Activated CD4-positive, alpha-beta memory T cell treated with anti-CD3 and anti-CD28 coated beads, Interleukin-2, amount 10 ng/mL, durations not matched to agents 7 days and 5 days (primary cell): ENCODE results near the gene TAP1. TPM values are rescaled to one million over a fixed set of nuclear protein-coding genes. Genes with fewer than 3 reads are reported as not detected.

Source experiments
- CTCF ChIA-PET: fragments of 350-600 bp; sonication (Branson Sonifier 250); formaldehyde crosslinking; loops from one replicate; lab custom pipeline; 2021; ENCODE audit warnings: antibody characterized with exemption, inconsistent platforms; lab: Charles Lee
- POLR2A ChIA-PET: fragments of 350-600 bp; sonication (Branson Sonifier 250); formaldehyde crosslinking; loops from one replicate; lab custom pipeline; 2021; ENCODE audit warnings: antibody characterized with exemption; lab: Charles Lee
- DNase-seq: peaks from one replicate; pipeline ENCODE4 v3.0.0-alpha.2; 2020
- H3K27ac Mint-ChIP-seq: one replicate; pipeline ENCODE4 v1.8.0; 2021; ENCODE audit warnings: mild to moderate bottlenecking, mixed read lengths
- H3K27me3 Mint-ChIP-seq: one replicate; pipeline ENCODE4 v1.8.0; 2021; ENCODE audit warnings: mixed read lengths
- H3K36me3 Mint-ChIP-seq: one replicate; pipeline ENCODE4 v1.8.0; 2021; ENCODE audit warnings: low read depth, mixed read lengths
- H3K4me1 Mint-ChIP-seq: one replicate; pipeline ENCODE4 v1.8.0; 2021; ENCODE audit warnings: mixed read lengths
- H3K4me3 Mint-ChIP-seq: one replicate; pipeline ENCODE4 v1.8.0; 2021; ENCODE audit warnings: mild to moderate bottlenecking, mixed read lengths
- H3K9me3 Mint-ChIP-seq: one replicate; pipeline ENCODE4 v1.8.0; 2021; ENCODE audit warnings: mixed read lengths
- total RNA-seq, 2 experiments: library from RNA; stranded (reverse); gene quantifications; one replicate each; pipeline ENCODE4 v1.2.3, GENCODE V29; 2021

TAP1 gene
- total RNA-seq, 2 experiments from 2014 or later, result 410 to 412 TPM

DNA sequence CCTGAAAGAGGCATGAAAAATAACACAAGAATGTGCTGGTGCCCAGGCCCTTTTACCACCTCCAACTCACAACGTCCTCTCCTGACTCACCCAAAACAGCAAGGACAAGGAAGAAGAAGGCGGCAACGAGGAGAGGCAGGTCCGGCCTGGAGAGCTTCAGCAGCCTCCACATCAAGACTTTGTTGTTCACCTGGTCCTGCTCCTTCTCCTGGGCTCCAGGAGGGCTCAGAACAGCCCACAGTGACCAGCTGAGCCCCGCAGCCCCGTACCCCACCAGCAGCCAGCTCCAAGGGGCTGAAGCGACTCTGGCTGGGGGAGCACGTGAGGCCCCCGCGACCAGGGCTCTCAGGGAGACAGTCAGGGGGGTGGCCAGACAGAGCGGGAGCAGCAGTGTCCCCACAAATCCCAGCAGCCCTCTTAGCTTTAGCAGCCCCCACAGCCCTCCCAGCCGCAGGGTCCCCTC is 15.8 kb downstream of the TAP1 start:
- CTCF ChIA-PET, result interaction anchor here (0.9 to 6.3 kb wide), 20 partner anchors 9 to 238 kb away, joined by 3 to 337 read pairs (median 8); partner anchors contain the start of genes HLA-DMA, HLA-DMB, HLA-DPB1 and PSMB9
- Mint-ChIP-seq H3K4me1 (peaks cover 86% of the 10 kb centered on the region), H3K27me3 (no peaks in the 10 kb centered on the region)

DNA sequence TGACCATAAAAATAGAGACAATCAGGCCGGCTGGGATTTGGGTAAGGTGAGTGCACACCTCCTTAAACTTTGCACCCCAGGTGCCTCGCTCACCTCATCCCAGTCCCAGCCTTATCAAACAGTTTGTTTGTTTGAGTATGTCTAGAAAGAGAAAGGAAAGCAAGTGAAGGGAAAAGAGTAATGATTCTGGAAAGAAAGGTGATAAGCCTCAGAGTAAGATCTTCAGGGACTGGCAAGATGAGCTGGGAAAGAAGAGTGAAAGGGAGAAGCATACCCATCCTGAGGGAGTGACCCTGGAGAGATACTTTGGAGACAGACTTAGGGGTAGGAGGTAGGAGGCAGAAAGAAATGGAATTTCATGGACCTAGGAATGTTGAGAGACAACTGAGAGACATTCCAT is 16.6 kb downstream of the TAP1 start:
- DNase-seq, result no peak
- Mint-ChIP-seq H3K4me3 (peak overlapping the region; percentile 77), H3K36me3 (peaks cover 83% of the 10 kb centered on the region), H3K4me1 (peaks cover 88% of the 10 kb centered on the region), H3K27me3 (no peaks in the 10 kb centered on the region), H3K27ac (peak overlapping the region; percentile 99), H3K9me3 (no peaks in the 10 kb centered on the region)
- ChIA-PET POLR2A (interaction anchor here (2.3 to 16.8 kb wide), 5 partner anchors 9 to 134 kb away, joined by 11 to 1055 read pairs (median 125); partner anchors contain the start of genes BRD2, PSMB9 and TAP1), CTCF (interaction anchor here (3.2 to 6.3 kb wide), 4 partner anchors 21 to 148 kb away, joined by 27 to 337 read pairs (median 136); partner anchors contain the start of genes HLA-DMA, PSMB9 and TAP1)

More for the DNA sequence above, 15.8 kb downstream of the TAP1 start:
- POLR2A ChIA-PET, result interaction anchor here (0.7 to 16.8 kb wide), 20 partner anchors 9 to 1256 kb away, joined by 3 to 1055 read pairs (median 8); partner anchors contain the start of genes BRD2, HLA-DMA, HLA-DMB and HLA-DOB
- no peak for DNase-seq
- H3K9me3 Mint-ChIP-seq, result no peaks in the 10 kb centered on the region
- H3K4me3 Mint-ChIP-seq, result peak overlapping the region; percentile 77
- peak overlapping the region; percentile 99 for H3K27ac Mint-ChIP-seq
- peaks cover 84% of the 10 kb centered on the region for H3K36me3 Mint-ChIP-seq

DNA sequence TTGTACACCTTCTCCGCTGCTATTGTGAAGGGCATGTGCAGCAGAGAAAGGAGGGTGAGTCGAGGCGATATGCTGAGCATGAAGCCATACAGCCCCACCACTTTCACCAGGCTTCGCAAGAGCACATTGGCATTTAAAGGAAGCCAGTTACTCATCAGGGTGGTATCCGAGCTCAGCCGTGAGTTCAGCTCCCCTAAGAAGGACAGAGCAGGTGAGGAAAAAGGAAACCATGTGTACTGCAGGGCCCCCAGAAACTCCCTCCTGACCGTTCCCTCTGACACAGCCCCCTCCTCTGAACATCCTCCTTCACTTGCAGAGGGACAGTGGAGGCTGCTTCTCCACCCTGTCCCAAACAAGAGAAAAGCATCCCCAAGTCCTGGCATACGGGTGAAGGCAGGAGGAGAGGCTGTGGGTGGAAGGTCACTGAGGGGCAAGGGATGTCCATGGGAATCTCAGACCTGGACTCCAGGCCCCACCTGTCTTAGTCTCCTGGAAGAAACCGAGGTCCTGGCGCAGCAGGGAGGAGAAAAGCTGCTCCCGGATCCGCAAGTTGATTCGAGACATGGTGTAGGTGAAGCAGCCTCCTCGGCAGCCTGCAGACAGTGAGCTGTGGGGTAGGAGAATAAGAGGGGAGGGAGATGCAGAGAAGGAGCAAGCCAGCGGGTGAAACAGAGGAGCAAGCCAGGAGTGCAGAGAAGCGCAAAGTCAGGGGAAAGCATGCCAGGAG is 18.2 kb downstream of the TAP1 start:
- H3K4me3 Mint-ChIP-seq, result peak overlapping the region; percentile 24
- H3K4me1 Mint-ChIP-seq, result peaks cover 82% of the 10 kb centered on the region
- DNase-seq, result no peak
- ChIA-PET CTCF (interaction anchor here (0.6 kb wide), 1 partner anchor 19 kb away, joined by 3 read pairs; the partner anchor contains the start of gene PSMB9), POLR2A (interaction anchor here (0.7 to 16.8 kb wide), 4 partner anchors 8 to 137 kb away, joined by 3 to 1055 read pairs (median 12); partner anchors contain the start of genes PSMB8, PSMB9 and TAP1)
- H3K27ac Mint-ChIP-seq, result peak overlapping the region; percentile 40
- H3K36me3 Mint-ChIP-seq, result peaks cover 84% of the 10 kb centered on the region
- H3K27me3 Mint-ChIP-seq, result no peaks in the 10 kb centered on the region
- H3K9me3 Mint-ChIP-seq, result no peaks in the 10 kb centered on the region

DNA sequence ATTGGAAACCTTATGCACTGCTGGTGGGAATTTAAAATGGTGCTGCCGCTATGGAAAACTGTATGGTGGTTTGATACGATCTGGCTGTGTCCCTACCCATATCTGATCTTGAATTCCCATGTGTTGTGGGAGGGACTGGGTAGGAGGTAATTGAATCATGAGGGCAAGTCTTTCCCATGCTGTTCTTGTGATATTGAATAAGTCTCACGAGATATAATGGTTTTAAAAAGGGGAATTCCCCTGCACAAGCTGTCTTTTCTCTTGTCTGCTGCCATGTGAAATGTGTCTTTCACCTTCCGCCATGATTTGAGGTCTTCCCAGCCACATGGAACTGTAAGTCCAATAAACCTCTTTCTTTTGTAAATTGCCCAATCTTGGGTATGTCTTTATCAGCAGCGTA is 19.8 kb downstream of the TAP1 start:
- no peak for DNase-seq
- Mint-ChIP-seq H3K4me3 (no peak overlapping the region), H3K9me3 (no peaks in the 10 kb centered on the region), H3K36me3 (peaks cover 88% of the 10 kb centered on the region), H3K4me1 (peaks cover 73% of the 10 kb centered on the region), H3K27me3 (no peaks in the 10 kb centered on the region), H3K27ac (no peak overlapping the region)
- ChIA-PET CTCF (interaction anchor here (1.8 kb wide), 1 partner anchor 33 kb away, joined by 6 read pairs; no protein-coding TSS in a partner anchor), POLR2A (interaction anchor here (1.1 to 16.8 kb wide), 4 partner anchors 11 to 138 kb away, joined by 3 to 1055 read pairs (median 12); partner anchors contain the start of genes PSMB8, PSMB9 and TAP1)

DNA sequence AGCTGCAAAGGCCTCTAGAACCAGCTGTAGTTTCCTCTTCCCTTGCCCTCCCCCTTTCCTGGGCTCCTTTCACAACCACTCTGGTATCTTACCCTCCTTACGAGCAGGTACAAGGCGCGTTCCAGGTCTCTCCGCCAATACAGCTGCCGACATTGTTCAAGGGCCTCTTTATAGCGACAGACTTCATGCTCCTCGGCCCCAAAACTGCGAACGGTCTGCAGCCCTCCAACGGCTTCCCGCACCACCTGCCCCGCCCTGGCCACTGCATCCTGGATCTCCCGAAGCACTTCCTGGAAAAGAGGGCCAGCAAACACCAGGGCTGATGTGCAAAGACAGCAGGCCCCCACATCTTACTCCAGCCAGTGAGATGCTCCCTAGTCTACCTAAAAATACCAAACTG is 21.0 kb downstream of the TAP1 start:
- H3K4me3 Mint-ChIP-seq, result no peak overlapping the region
- H3K27me3 Mint-ChIP-seq, result no peaks in the 10 kb centered on the region
- no peaks in the 10 kb centered on the region for H3K9me3 Mint-ChIP-seq
- peaks cover 79% of the 10 kb centered on the region for H3K4me1 Mint-ChIP-seq
- H3K27ac Mint-ChIP-seq, result no peak overlapping the region
- ChIA-PET POLR2A (interaction anchor here (0.9 to 16.8 kb wide), 7 partner anchors 10 to 35 kb away, joined by 3 to 1055 read pairs (median 3); partner anchors contain the start of genes PSMB8, PSMB9 and TAP1), CTCF (interaction anchor here (1.0 to 1.8 kb wide), 2 partner anchors 21 to 34 kb away, joined by 3 to 6 read pairs; partner anchors contain the start of genes PSMB9 and TAP1)
- H3K36me3 Mint-ChIP-seq, result peaks cover 95% of the 10 kb centered on the region
- no peak for DNase-seq

DNA sequence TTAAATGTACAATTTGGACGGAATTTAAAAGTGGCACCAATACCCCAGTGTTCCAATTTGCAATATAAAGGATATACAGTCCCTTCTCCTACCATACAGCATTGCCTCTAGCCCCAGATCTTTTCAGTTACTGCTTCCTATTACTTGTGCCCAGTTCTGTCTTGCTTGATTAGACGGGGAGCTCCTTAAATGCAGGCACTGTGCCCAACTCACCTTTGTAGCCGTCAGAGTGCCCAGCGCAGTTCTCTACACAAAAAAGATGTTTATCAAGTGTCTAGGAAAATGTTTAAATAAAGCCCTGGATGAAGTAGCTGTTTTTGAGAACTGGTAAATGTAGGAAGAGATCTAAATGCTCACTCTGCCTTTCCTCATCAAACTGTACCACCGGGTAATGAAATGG is 22.6 kb downstream of the TAP1 start:
- peaks cover 84% of the 10 kb centered on the region for H3K36me3 Mint-ChIP-seq
- ChIA-PET CTCF (interaction anchor here (0.9 to 1.3 kb wide), 2 partner anchors 37 to 153 kb away, joined by 3 read pairs; no protein-coding TSS in a partner anchor), POLR2A (interaction anchor here (0.9 to 16.8 kb wide), 2 partner anchors 14 to 26 kb away, joined by 3 to 1055 read pairs; partner anchors contain the start of genes PSMB9 and TAP1)
- H3K4me3 Mint-ChIP-seq, result no peak overlapping the region
- no peaks in the 10 kb centered on the region for H3K9me3 Mint-ChIP-seq
- no peak overlapping the region for H3K27ac Mint-ChIP-seq
- peaks cover 71% of the 10 kb centered on the region for H3K4me1 Mint-ChIP-seq
- no peak for DNase-seq
- no peaks in the 10 kb centered on the region for H3K27me3 Mint-ChIP-seq

DNA sequence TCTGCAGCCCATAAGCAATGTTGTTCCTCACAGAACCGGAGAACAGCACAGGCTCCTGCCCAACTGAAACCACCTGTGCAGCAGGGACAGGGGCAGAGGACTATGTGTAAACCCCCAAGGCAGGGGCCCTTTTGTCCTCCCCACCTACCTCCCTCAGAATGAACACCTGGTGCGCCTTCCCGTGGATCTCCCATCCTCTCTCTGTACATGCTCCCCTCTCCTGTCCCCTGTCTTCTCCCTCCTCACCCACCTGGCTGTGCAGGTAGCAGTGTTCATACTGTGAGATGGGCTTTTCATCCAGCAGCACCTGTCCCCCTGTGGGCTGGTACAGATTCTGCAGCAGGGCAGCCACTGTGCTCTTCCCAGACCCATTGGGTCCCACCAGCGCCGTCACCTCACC is 23.5 kb downstream of the TAP1 start:
- peaks cover 75% of the 10 kb centered on the region for H3K36me3 Mint-ChIP-seq
- POLR2A ChIA-PET, result no interaction called here
- no peaks in the 10 kb centered on the region for H3K9me3 Mint-ChIP-seq
- peaks cover 62% of the 10 kb centered on the region for H3K4me1 Mint-ChIP-seq
- no peak overlapping the region for H3K4me3 Mint-ChIP-seq
- CTCF ChIA-PET, result interaction anchor here (4.3 kb wide), 1 partner anchor 9 kb away, joined by 29 read pairs; the partner anchor contains the start of gene TAP2
- H3K27ac Mint-ChIP-seq, result no peak overlapping the region
- DNase-seq, result no peak
- H3K27me3 Mint-ChIP-seq, result no peaks in the 10 kb centered on the region

DNA sequence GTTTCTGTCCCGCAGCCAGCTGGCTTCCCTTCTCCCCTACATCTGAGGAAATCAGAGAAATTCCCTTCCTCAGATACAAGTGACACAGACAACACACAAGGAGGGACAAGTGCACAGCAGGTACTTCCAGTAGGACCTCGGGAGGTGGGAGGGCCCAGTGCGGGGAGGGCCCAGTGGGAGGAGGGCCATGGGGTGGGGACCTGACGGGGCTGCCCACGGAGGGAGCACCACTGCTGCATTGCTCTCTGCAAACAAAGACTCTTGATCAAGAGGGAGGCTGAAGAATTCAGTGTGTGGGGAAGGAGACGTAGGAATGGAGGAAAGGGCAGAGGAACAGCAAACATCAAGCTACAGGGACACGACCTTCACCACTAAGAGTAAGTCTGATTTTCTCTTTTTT is 24.0 kb downstream of the TAP1 start:
- Mint-ChIP-seq H3K27ac (no peak overlapping the region), H3K4me3 (no peak overlapping the region), H3K27me3 (no peaks in the 10 kb centered on the region), H3K36me3 (peaks cover 70% of the 10 kb centered on the region), H3K9me3 (no peaks in the 10 kb centered on the region), H3K4me1 (peaks cover 57% of the 10 kb centered on the region)
- DNase-seq, result no peak
- POLR2A ChIA-PET, result interaction anchor here (2.1 to 2.9 kb wide), 2 partner anchors 15 to 24 kb away, joined by 8 to 11 read pairs; partner anchors contain the start of genes PSMB9 and TAP1
- CTCF ChIA-PET, result interaction anchor here (4.3 kb wide), 1 partner anchor 9 kb away, joined by 29 read pairs; the partner anchor contains the start of gene TAP2

DNA sequence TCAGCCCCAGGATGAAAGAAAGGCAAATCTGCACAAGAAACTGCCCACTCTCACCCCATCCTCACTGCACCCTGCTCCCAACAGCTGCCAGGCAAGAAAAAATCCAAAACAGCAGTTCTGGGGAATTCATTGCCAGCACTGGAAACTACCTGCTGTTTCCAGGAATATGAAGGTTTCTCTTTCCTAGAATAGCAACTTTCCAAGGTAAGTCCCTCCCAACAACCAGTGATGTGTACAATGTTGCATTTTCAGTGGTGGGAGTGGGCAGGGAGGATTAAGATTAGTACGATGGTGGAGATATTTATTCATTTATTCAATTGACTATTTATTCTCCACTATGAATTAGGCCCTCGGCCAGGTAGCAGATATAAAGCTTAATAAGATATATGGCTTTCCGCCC is 26.5 kb downstream of the TAP1 start:
- no peaks in the 10 kb centered on the region for H3K27me3 Mint-ChIP-seq
- CTCF ChIA-PET, result interaction anchor here (1.4 to 4.3 kb wide), 4 partner anchors 12 to 41 kb away, joined by 11 to 29 read pairs (median 16); partner anchors contain the start of genes PSMB9, TAP1 and TAP2
- no peak overlapping the region for H3K4me3 Mint-ChIP-seq
- peaks cover 33% of the 10 kb centered on the region for H3K4me1 Mint-ChIP-seq
- H3K27ac Mint-ChIP-seq, result no peak overlapping the region
- no peak for DNase-seq
- POLR2A ChIA-PET, result interaction anchor here (1.2 to 3.2 kb wide), 6 partner anchors 9 to 145 kb away, joined by 3 to 31 read pairs (median 9); partner anchors contain the start of gene TAP2
- peaks cover 46% of the 10 kb centered on the region for H3K36me3 Mint-ChIP-seq
- no peaks in the 10 kb centered on the region for H3K9me3 Mint-ChIP-seq

DNA sequence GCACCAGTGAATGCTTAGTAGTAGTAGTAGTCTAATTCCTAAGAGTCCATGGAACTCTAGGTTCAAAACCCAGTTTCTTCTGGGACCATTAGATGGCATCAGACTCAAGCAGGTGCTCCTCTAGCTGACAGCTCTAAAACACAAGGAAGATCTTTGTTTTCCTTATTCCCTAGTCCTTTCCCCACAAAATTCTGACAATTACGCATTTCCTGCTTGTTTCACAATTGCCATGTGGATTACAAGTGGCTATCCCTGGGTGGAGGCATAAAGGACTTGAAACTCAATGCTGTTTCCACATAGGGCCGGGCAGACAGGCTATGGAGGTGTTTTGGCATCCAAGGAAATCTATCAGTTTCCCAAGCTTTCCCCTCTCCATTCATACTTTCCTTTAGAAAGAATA is 27.5 kb downstream of the TAP1 start:
- Mint-ChIP-seq H3K4me1 (peaks cover 25% of the 10 kb centered on the region), H3K4me3 (no peak overlapping the region), H3K36me3 (peaks cover 36% of the 10 kb centered on the region), H3K27me3 (no peaks in the 10 kb centered on the region), H3K9me3 (no peaks in the 10 kb centered on the region), H3K27ac (no peak overlapping the region)
- CTCF ChIA-PET, result interaction anchor here (0.6 to 4.3 kb wide), 7 partner anchors 13 to 410 kb away, joined by 3 to 29 read pairs (median 4); partner anchors contain the start of genes PSMB9, TAP1 and TAP2
- DNase-seq, result no peak
- POLR2A ChIA-PET, result interaction anchor here (1.0 to 3.2 kb wide), 5 partner anchors 12 to 146 kb away, joined by 3 to 31 read pairs (median 7); partner anchors contain the start of gene TAP2

DNA sequence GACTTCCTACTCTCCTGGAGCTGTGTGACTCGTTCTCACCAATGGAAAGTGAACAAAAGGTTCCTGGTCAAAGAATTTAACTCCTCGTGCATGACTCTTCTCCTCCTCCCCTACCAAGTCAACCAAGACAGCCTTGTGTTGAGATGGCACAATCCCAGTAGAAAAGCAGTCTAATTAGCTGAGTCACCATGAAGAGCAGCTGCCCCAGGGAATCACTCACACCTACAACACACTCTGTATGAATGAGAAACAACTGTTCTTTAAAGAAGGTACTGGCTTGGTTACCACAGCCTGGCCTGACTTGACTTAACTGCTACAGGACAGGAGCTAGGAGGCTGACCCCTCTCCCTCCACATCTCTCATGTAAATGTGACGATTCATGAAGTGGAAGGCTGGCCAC is 33.8 kb downstream of the TAP1 start:
- CTCF ChIA-PET, result interaction anchor here (1.4 to 2.3 kb wide), 3 partner anchors 19 to 114 kb away, joined by 5 read pairs; partner anchors contain the start of genes TAP1 and TAP2
- no peaks in the 10 kb centered on the region for H3K4me1 Mint-ChIP-seq
- H3K27me3 Mint-ChIP-seq, result no peaks in the 10 kb centered on the region
- POLR2A ChIA-PET, result interaction anchor here (1.0 to 2.1 kb wide), 5 partner anchors 12 to 152 kb away, joined by 3 to 9 read pairs (median 4); partner anchors contain the start of genes TAP1 and TAP2
- no peak for DNase-seq
- no peak overlapping the region for H3K4me3 Mint-ChIP-seq
- H3K36me3 Mint-ChIP-seq, result no peaks in the 10 kb centered on the region
- H3K27ac Mint-ChIP-seq, result no peak overlapping the region
- H3K9me3 Mint-ChIP-seq, result no peaks in the 10 kb centered on the region

DNA sequence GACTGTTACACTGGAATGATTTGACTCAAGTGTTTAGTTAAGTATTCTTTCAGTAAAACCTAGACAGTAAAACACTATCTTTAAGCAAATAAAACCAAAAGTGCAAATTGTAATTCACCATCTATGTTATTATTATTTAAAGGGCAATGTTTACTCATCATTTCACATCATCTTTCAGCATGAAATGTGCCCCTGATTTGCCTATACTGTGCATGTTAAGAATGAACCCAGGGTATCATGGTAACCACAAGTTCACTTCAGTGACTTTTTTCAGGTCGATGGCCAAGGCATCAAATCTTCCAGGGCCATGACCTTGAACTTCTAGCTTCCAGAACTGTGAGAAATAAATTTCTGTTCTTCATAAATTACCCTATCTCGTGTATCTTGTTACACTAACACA is 34.6 kb downstream of the TAP1 start:
- no peaks in the 10 kb centered on the region for H3K27me3 Mint-ChIP-seq
- H3K36me3 Mint-ChIP-seq, result no peaks in the 10 kb centered on the region
- POLR2A ChIA-PET, result interaction anchor here (1.7 kb wide), 1 partner anchor 20 kb away, joined by 9 read pairs; the partner anchor contains the start of gene TAP2
- no peak for DNase-seq
- CTCF ChIA-PET, result interaction anchor here (2.3 kb wide), 1 partner anchor 115 kb away, joined by 5 read pairs; no protein-coding TSS in a partner anchor
- H3K27ac Mint-ChIP-seq, result no peak overlapping the region
- H3K4me1 Mint-ChIP-seq, result no peaks in the 10 kb centered on the region
- no peak overlapping the region for H3K4me3 Mint-ChIP-seq
- no peaks in the 10 kb centered on the region for H3K9me3 Mint-ChIP-seq
